Measurements from ENCODE around the gene ACYP1. TPM values are rescaled to one million over a fixed set of nuclear protein-coding genes. Genes with fewer than 3 reads are reported as not detected.
A peak's percentile ranks its signal among the peaks of the same experiment; 100 is the strongest.

Gene ACYP1
- total and polyA plus RNA-seq, 9 of the 15 experiments (the other 6 are each of a cell fraction or from before 2014, with no cell fraction given): 19.9 to 113 (median 52.3) TPM

DNA sequence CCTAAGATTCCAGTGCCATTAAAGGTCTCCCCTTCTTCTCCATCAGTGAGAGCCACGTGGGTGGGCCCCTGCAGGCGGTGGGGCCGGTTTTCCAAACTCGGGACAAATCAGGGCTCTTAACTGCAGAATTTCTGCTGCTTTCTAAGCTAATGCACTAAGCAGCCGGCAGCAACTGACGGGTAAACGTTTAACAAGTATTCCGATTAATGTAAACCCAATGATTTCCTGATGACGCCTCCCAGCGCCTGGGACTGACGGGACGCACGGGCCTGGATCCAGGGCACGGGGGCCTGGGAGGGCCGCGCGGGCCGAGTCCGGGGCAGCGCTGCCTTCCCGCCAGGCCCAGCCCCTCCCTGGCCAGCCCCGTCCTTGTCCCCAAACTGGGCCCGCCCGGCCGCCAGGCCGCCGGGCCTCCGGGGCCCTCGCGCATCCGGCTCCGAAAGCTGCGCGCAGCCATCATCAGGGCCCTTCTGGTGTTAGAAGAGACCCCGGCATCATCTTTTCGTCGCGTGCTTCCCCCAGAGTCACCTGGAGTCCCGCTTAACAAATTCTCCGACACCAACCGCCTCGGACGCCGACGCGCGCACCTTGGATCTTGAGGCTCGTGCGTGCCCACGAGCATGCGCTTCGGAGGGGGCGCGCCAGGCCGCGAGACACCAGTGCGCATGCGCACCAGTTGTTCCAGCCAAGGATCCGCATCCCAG, 12.8 kb downstream of the ACYP1 start, which contains the start of gene MLH3 (continued):
- TF ChIP-seq, protein P1, sequence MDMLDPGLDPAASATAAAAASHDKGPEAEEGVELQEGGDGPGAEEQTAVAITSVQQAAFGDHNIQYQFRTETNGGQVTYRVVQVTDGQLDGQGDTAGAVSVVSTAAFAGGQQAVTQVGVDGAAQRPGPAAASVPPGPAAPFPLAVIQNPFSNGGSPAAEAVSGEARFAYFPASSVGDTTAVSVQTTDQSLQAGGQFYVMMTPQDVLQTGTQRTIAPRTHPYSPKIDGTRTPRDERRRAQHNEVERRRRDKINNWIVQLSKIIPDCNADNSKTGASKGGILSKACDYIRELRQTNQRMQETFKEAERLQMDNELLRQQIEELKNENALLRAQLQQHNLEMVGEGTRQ (CRISPR knock-in tag; IDR thresholded peaks at IDR 0.05): 0 out of 2 replicates have a peak, but pooled peaks have one; percentile 10
- no peak for TF ChIP-seq ZNF354B (CRISPR knock-in tag; IDR thresholded peaks at IDR 0.05)
- TF ChIP-seq CBX3 (IDR thresholded peaks at IDR 0.05; ENCODE audit: borderline replicate concordance in 1 of 2, low read length in 2 of 2): no peak
- no peak for TF ChIP-seq SREBF1 (IDR thresholded peaks at IDR 0.05; ENCODE audit: borderline replicate concordance, low read depth, low read length)
- TF ChIP-seq, protein P2, sequence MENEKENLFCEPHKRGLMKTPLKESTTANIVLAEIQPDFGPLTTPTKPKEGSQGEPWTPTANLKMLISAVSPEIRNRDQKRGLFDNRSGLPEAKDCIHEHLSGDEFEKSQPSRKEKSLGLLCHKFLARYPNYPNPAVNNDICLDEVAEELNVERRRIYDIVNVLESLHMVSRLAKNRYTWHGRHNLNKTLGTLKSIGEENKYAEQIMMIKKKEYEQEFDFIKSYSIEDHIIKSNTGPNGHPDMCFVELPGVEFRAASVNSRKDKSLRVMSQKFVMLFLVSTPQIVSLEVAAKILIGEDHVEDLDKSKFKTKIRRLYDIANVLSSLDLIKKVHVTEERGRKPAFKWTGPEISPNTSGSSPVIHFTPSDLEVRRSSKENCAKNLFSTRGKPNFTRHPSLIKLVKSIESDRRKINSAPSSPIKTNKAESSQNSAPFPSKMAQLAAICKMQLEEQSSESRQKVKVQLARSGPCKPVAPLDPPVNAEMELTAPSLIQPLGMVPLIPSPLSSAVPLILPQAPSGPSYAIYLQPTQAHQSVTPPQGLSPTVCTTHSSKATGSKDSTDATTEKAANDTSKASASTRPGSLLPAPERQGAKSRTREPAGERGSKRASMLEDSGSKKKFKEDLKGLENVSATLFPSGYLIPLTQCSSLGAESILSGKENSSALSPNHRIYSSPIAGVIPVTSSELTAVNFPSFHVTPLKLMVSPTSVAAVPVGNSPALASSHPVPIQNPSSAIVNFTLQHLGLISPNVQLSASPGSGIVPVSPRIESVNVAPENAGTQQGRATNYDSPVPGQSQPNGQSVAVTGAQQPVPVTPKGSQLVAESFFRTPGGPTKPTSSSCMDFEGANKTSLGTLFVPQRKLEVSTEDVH (IDR thresholded peaks at IDR 0.05; ENCODE audit: low read depth, partially characterized antibody): no peak
- no peak for TF ChIP-seq GABPB2 (CRISPR knock-in tag; conservative IDR thresholded peaks at IDR 0.05)
- TF ChIP-seq CBX5 (IDR thresholded peaks at IDR 0.05; ENCODE audit: borderline replicate concordance, low read depth): no peak
- TF ChIP-seq, protein P3, sequence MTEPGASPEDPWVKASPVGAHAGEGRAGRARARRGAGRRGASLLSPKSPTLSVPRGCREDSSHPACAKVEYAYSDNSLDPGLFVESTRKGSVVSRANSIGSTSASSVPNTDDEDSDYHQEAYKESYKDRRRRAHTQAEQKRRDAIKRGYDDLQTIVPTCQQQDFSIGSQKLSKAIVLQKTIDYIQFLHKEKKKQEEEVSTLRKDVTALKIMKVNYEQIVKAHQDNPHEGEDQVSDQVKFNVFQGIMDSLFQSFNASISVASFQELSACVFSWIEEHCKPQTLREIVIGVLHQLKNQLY (CRISPR knock-in tag; conservative IDR thresholded peaks at IDR 0.05): no peak
- TF ChIP-seq, protein P4, sequence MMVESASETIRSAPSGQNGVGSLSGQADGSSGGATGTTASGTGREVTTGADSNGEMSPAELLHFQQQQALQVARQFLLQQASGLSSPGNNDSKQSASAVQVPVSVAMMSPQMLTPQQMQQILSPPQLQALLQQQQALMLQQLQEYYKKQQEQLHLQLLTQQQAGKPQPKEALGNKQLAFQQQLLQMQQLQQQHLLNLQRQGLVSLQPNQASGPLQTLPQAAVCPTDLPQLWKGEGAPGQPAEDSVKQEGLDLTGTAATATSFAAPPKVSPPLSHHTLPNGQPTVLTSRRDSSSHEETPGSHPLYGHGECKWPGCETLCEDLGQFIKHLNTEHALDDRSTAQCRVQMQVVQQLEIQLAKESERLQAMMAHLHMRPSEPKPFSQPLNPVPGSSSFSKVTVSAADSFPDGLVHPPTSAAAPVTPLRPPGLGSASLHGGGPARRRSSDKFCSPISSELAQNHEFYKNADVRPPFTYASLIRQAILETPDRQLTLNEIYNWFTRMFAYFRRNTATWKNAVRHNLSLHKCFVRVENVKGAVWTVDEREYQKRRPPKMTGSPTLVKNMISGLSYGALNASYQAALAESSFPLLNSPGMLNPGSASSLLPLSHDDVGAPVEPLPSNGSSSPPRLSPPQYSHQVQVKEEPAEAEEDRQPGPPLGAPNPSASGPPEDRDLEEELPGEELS (CRISPR knock-in tag; IDR thresholded peaks at IDR 0.05; ENCODE audit: borderline replicate concordance): no peak
- TF ChIP-seq SRSF3 (IDR thresholded peaks at IDR 0.05; ENCODE audit: insufficient read depth, low read length): no peak
- TF ChIP-seq NR1H2 (CRISPR knock-in tag; IDR thresholded peaks at IDR 0.05): no peak
- TF ChIP-seq NFXL1 (CRISPR knock-in tag; IDR thresholded peaks at IDR 0.05): 0 out of 2 replicates have a peak, but pooled peaks have one; percentile 29
- TF ChIP-seq, protein P5, sequence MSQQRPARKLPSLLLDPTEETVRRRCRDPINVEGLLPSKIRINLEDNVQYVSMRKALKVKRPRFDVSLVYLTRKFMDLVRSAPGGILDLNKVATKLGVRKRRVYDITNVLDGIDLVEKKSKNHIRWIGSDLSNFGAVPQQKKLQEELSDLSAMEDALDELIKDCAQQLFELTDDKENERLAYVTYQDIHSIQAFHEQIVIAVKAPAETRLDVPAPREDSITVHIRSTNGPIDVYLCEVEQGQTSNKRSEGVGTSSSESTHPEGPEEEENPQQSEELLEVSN (IDR thresholded peaks at IDR 0.05; ENCODE audit: borderline replicate concordance in 1 of 2, extremely low read depth in 1 of 2, insufficient read depth in 1 of 2, insufficient read length in 1 of 2, low read depth in 1 of 2, low read length in 1 of 2, poor library complexity in 1 of 2, severe bottlenecking in 1 of 2): peak; percentile 87 to 93
- TF ChIP-seq SMAD3 (CRISPR knock-in tag; conservative IDR thresholded peaks at IDR 0.05): no peak
- no peak for TF ChIP-seq SIRT6 (IDR thresholded peaks at IDR 0.05; ENCODE audit: low read depth, low read length)
- TF ChIP-seq CHCHD3 (CRISPR knock-in tag; IDR thresholded peaks at IDR 0.05): no peak
- no peak for TF ChIP-seq FOXJ2 (tag; IDR thresholded peaks at IDR 0.05)
